SK-N-SH treated with all-trans-retinoic acid at 6 μM for 48 hours (cell line): ENCODE results near the gene OR2B6.

Experiments
- ARNTL ChIP-seq: fragments of 450-650 bp; formaldehyde crosslinking; IDR thresholded peaks from 2 replicates; pipeline ENCODE4 v1.5.0; 2020; ENCODE audit warnings: low read depth, mild to moderate bottlenecking, moderate library complexity, borderline replicate concordance
- CSDC2 ChIP-seq: fragments of 250-450 bp; sonication (Bioruptor Pico); IDR thresholded peaks from 2 replicates; pipeline ENCODE4 v1.5.0; 2020; ENCODE audit warnings: mild to moderate bottlenecking, moderate library complexity
- CSRNP3 ChIP-seq: fragments of 250-450 bp; sonication (Bioruptor Pico); IDR thresholded peaks from 2 replicates; pipeline ENCODE4 v1.5.1; 2021; ENCODE audit warnings: mild to moderate bottlenecking, moderate library complexity
- ISL1 ChIP-seq: fragments of 250-450 bp; sonication (Bioruptor Pico); IDR thresholded peaks from 2 replicates; pipeline ENCODE4 v2.1.2; 2022; ENCODE audit warnings: mild to moderate bottlenecking, moderate library complexity
- ZC3H10 ChIP-seq: fragments of 250-450 bp; sonication (Bioruptor Pico); IDR thresholded peaks from 2 replicates; pipeline ENCODE4 v1.5.1; 2021; ENCODE audit warnings: mild to moderate bottlenecking, moderate library complexity
- ZFP3 ChIP-seq: fragments of 250-450 bp; sonication (Bioruptor Pico); IDR thresholded peaks from 2 replicates; pipeline ENCODE4 v1.5.0; 2020; ENCODE audit warnings: mild to moderate bottlenecking, moderate library complexity
- ZFP30 ChIP-seq: fragments of 450-650 bp; formaldehyde crosslinking; IDR thresholded peaks from 2 replicates; pipeline ENCODE4 v1.5.0; 2022; ENCODE audit warnings: mild to moderate bottlenecking, moderate library complexity
- ZNF565 ChIP-seq: fragments of 450-650 bp; formaldehyde crosslinking; conservative IDR thresholded peaks from 2 replicates; pipeline ENCODE4 v1.5.0; 2020; ENCODE audit warnings: low read depth, mild to moderate bottlenecking, moderate library complexity
- TF ChIP-seq, protein P1 (sequence below): fragments of 250-450 bp; sonication (Bioruptor Pico); IDR thresholded peaks from 2 replicates; pipeline ENCODE4 v1.5.0; 2020; ENCODE audit warnings: mild to moderate bottlenecking, moderate library complexity
- TF ChIP-seq, protein P2 (sequence below): fragments of 250-450 bp; sonication (Bioruptor Pico); IDR thresholded peaks from 2 replicates; pipeline ENCODE4 v1.8.0; 2021; ENCODE audit warnings: low read depth, mild to moderate bottlenecking, moderate library complexity, borderline replicate concordance
- TF ChIP-seq, protein P3 (sequence below): fragments of 250-450 bp; sonication (Bioruptor Pico); IDR thresholded peaks from 2 replicates; pipeline ENCODE4 v1.5.1; 2020; ENCODE audit warnings: low read depth, mild to moderate bottlenecking, moderate library complexity

DNA sequence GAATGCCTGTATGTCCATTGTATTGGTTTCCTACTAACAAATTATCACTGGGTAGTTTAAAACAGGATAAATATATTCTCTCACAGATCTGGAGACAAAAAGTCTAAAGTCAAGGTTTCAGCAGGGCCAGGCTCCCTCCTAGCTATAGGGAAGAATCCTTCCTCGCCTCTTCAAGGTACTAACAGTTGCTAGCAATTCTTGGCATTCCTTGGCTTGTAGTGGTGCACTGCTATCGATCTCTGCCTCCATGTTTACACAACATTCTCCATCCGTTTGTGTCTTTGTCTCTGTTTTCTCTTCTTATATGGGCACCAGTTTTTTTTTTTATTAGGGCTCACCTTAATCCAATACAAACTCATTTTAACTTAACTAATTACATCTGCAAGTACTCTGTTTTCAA is 48.9 kb downstream of the OR2B6 start:
- no peak for TF ChIP-seq ZFP3
- no peak for TF ChIP-seq ZFP30 (CRISPR knock-in tag)
- no peak for TF ChIP-seq ZNF565 (CRISPR knock-in tag)
- TF ChIP-seq ISL1 = no peak
- no peak for TF ChIP-seq CSDC2
- TF ChIP-seq ZC3H10 (CRISPR knock-in tag) = no peak
- no peak for TF ChIP-seq CSRNP3 (CRISPR knock-in tag)
- TF ChIP-seq, protein P1, sequence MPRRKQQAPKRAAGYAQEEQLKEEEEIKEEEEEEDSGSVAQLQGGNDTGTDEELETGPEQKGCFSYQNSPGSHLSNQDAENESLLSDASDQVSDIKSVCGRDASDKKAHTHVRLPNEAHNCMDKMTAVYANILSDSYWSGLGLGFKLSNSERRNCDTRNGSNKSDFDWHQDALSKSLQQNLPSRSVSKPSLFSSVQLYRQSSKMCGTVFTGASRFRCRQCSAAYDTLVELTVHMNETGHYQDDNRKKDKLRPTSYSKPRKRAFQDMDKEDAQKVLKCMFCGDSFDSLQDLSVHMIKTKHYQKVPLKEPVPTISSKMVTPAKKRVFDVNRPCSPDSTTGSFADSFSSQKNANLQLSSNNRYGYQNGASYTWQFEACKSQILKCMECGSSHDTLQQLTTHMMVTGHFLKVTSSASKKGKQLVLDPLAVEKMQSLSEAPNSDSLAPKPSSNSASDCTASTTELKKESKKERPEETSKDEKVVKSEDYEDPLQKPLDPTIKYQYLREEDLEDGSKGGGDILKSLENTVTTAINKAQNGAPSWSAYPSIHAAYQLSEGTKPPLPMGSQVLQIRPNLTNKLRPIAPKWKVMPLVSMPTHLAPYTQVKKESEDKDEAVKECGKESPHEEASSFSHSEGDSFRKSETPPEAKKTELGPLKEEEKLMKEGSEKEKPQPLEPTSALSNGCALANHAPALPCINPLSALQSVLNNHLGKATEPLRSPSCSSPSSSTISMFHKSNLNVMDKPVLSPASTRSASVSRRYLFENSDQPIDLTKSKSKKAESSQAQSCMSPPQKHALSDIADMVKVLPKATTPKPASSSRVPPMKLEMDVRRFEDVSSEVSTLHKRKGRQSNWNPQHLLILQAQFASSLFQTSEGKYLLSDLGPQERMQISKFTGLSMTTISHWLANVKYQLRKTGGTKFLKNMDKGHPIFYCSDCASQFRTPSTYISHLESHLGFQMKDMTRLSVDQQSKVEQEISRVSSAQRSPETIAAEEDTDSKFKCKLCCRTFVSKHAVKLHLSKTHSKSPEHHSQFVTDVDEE (CRISPR knock-in tag) = no peak
- TF ChIP-seq, protein P2, sequence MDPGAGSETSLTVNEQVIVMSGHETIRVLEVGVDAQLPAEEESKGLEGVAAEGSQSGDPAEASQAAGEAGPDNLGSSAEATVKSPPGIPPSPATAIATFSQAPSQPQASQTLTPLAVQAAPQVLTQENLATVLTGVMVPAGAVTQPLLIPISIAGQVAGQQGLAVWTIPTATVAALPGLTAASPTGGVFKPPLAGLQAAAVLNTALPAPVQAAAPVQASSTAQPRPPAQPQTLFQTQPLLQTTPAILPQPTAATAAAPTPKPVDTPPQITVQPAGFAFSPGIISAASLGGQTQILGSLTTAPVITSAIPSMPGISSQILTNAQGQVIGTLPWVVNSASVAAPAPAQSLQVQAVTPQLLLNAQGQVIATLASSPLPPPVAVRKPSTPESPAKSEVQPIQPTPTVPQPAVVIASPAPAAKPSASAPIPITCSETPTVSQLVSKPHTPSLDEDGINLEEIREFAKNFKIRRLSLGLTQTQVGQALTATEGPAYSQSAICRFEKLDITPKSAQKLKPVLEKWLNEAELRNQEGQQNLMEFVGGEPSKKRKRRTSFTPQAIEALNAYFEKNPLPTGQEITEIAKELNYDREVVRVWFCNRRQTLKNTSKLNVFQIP (CRISPR knock-in tag) = no peak
- TF ChIP-seq, protein P3, sequence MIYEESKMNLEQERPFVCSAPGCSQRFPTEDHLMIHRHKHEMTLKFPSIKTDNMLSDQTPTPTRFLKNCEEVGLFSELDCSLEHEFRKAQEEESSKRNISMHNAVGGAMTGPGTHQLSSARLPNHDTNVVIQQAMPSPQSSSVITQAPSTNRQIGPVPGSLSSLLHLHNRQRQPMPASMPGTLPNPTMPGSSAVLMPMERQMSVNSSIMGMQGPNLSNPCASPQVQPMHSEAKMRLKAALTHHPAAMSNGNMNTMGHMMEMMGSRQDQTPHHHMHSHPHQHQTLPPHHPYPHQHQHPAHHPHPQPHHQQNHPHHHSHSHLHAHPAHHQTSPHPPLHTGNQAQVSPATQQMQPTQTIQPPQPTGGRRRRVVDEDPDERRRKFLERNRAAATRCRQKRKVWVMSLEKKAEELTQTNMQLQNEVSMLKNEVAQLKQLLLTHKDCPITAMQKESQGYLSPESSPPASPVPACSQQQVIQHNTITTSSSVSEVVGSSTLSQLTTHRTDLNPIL = no peak
- no peak for TF ChIP-seq ARNTL
